Measurements from ENCODE around the gene GRIFIN. TPM values are rescaled to one million over a fixed set of nuclear protein-coding genes. Genes with fewer than 3 reads are reported as not detected.
A peak's percentile ranks its signal among the peaks of the same experiment; 100 is the strongest.

The GRIFIN gene
- total RNA-seq, 2 experiments from 2014 or later: not detected

DNA sequence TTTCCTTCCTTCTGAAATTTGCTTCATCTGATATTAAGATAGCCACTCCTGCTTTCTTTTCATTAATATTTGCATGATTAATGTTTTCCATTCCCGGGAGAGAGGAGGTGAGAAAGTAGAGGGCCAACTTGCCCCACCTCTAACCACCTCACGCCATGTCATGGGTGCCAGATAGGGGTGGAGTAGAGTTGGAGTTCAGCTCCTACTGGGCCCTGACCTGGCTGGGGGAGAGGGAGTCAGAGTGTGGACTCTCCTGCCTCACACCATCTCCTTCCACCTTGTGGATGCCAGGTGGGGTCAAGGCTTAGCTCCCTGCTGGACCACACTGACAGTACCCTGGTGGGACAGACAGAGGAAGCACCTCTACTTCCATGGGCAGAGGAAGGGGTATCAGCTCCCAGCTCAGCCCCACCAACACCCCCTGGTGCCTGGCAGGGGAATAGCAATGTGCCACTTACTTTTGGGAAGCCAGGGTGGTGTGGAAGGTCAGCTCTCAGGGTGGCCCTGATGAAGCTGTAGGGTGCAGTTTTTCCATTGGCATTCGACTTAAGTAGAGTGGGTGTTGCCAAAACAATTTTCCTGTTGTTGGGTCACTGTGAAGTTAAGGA, 44.8 kb downstream of the GRIFIN start:
- no peak overlapping the region for H3K4me2 ChIP-seq (ENCODE audit: low read length)
- no peaks in the 10 kb centered on the region for H3K4me1 ChIP-seq (ENCODE audit: insufficient read depth, low read length, poor library complexity, severe bottlenecking)
- H3K9me3 ChIP-seq (ENCODE audit: low read length): no peaks in the 10 kb centered on the region
- peak; percentile 26 for DNase-seq (ENCODE audit: low spot score)
- no TSS peak for BruUV-seq (replicated peaks)
- no peak overlapping the region for H3K4me3 ChIP-seq (ENCODE audit: low read depth, low read length, poor library complexity, severe bottlenecking)
- TF ChIP-seq, protein P1, sequence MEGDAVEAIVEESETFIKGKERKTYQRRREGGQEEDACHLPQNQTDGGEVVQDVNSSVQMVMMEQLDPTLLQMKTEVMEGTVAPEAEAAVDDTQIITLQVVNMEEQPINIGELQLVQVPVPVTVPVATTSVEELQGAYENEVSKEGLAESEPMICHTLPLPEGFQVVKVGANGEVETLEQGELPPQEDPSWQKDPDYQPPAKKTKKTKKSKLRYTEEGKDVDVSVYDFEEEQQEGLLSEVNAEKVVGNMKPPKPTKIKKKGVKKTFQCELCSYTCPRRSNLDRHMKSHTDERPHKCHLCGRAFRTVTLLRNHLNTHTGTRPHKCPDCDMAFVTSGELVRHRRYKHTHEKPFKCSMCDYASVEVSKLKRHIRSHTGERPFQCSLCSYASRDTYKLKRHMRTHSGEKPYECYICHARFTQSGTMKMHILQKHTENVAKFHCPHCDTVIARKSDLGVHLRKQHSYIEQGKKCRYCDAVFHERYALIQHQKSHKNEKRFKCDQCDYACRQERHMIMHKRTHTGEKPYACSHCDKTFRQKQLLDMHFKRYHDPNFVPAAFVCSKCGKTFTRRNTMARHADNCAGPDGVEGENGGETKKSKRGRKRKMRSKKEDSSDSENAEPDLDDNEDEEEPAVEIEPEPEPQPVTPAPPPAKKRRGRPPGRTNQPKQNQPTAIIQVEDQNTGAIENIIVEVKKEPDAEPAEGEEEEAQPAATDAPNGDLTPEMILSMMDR (conservative IDR thresholded peaks at IDR 0.05; ENCODE audit: low read length): peak; percentile 78
- no peak for TF ChIP-seq EZH2phosphoT487 (IDR thresholded peaks at IDR 0.05; ENCODE audit: borderline replicate concordance, low read depth, low read length)
- H3K9me2 ChIP-seq (ENCODE audit: insufficient read depth, low read length): no peaks in the 10 kb centered on the region
- ChIA-PET POLR2A (interaction anchor here (0.6 to 1.0 kb wide), 2 partner anchors 10 to 23 kb away, joined by 4 to 5 read pairs; no protein-coding TSS in a partner anchor), CTCF (ENCODE audit: unreplicated experiment) (interaction anchor here (0.6 kb wide), 1 partner anchor 1319 kb away, joined by 4 read pairs; no protein-coding TSS in a partner anchor)
- peaks cover 6% of the 10 kb centered on the region; the same call in 1 of the 2 replicates for H3K36me3 ChIP-seq (ENCODE audit: insufficient read depth, low read length)
- H3K79me2 ChIP-seq (ENCODE audit: insufficient read depth, low read depth, low read length): no peaks in the 10 kb centered on the region
- intact Hi-C loops (cut with micrococcal nuclease; ENCODE audit: unreplicated experiment): loop anchor here (1.0 kb wide), 1 partner anchor 27 kb away; no protein-coding TSS in a partner anchor
- no peak overlapping the region for H3K27ac ChIP-seq (ENCODE audit: low read depth, low read length, poor library complexity, severe bottlenecking)
- no peaks in the 10 kb centered on the region for H4K20me1 ChIP-seq (ENCODE audit: insufficient read depth, low read length)
- no peak overlapping the region for H2AFZ ChIP-seq (ENCODE audit: low read length)

DNA sequence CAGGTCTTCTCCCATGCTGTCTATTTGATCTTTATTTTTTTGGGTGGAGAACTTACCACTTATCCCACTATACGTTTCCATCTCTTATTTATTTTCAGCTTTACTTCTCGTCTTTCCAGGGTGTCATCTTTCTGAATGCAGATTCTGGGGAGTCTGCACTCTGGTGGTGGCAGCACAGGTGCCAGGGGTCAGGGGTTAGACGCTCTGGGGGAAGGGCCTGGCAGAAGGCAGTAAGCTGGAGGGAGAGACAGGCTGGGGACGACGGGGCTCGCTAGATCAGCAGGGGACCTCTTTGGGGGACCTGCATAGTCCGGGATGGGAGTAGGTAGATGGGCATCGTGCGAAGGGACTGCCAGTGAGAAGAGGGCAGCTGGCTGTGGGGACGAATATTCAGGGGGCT, 50.4 kb downstream of the GRIFIN start:
- H2AFZ ChIP-seq (ENCODE audit: low read length): no peak overlapping the region
- intact Hi-C loops (cut with micrococcal nuclease; ENCODE audit: unreplicated experiment): loop anchor here (1.0 kb wide), 1 partner anchor 19 kb away; no protein-coding TSS in a partner anchor
- ChIA-PET POLR2A (interaction anchor here (0.6 to 1.7 kb wide), 4 partner anchors 13 to 141 kb away, joined by 3 to 8 read pairs (median 4); no protein-coding TSS in a partner anchor), CTCF (ENCODE audit: unreplicated experiment) (interaction anchor here (0.6 kb wide), 1 partner anchor 216 kb away, joined by 4 read pairs; no protein-coding TSS in a partner anchor)
- H3K4me3 ChIP-seq (ENCODE audit: low read depth, low read length, poor library complexity, severe bottlenecking): no peak overlapping the region
- H3K4me1 ChIP-seq (ENCODE audit: insufficient read depth, low read length, poor library complexity, severe bottlenecking): peaks cover 13% of the 10 kb centered on the region
- no peaks in the 10 kb centered on the region for H3K9me2 ChIP-seq (ENCODE audit: insufficient read depth, low read length)
- H3K36me3 ChIP-seq (ENCODE audit: insufficient read depth, low read length): no peaks in the 10 kb centered on the region
- H3K4me2 ChIP-seq (ENCODE audit: low read length): peak overlapping the region; percentile 53
- DNase-seq (ENCODE audit: low spot score): peak; percentile 29
- H3K79me2 ChIP-seq (ENCODE audit: insufficient read depth, low read depth, low read length): no peaks in the 10 kb centered on the region
- H3K27ac ChIP-seq (ENCODE audit: low read depth, low read length, poor library complexity, severe bottlenecking): no peak overlapping the region
- H4K20me1 ChIP-seq (ENCODE audit: insufficient read depth, low read length): no peaks in the 10 kb centered on the region
- no peaks in the 10 kb centered on the region for H3K9me3 ChIP-seq (ENCODE audit: low read length)
- BruUV-seq (replicated peaks): no TSS peak
- TF ChIP-seq, protein P1 (conservative IDR thresholded peaks at IDR 0.05; ENCODE audit: low read length): no peak
- no peak for TF ChIP-seq EZH2phosphoT487 (IDR thresholded peaks at IDR 0.05; ENCODE audit: borderline replicate concordance, low read depth, low read length)

Other genes starting within 250 kb of the GRIFIN start
- gene MAD1L1, start 243.5 kb downstream of the GRIFIN start, total RNA-seq (2014; rRNA removed; shearing (Covaris generic)): 65.3 and 125 TPM in 2 replicates
- gene MAD1L1, start 243.5 kb downstream of the GRIFIN start, total RNA-seq (2022): 58.3 and 60.9 TPM in 2 replicates
- gene MRM2, start 234.2 kb downstream of the GRIFIN start, total RNA-seq (2014; rRNA removed; shearing (Covaris generic)): 45.1 and 49.3 TPM in 2 replicates
- 45.1 and 52.3 TPM in 2 replicates for gene MRM2, start 234.2 kb downstream of the GRIFIN start, total RNA-seq (2022)
- 117 and 124 TPM in 2 replicates for gene NUDT1, start 234.2 kb downstream of the GRIFIN start, total RNA-seq (2014; rRNA removed; shearing (Covaris generic))
- 78.2 and 88.4 TPM in 2 replicates for gene NUDT1, start 234.2 kb downstream of the GRIFIN start, total RNA-seq (2022)
- 4.3 and 12.1 TPM in 2 replicates for gene SNX8, start 162.0 kb downstream of the GRIFIN start, total RNA-seq (2014; rRNA removed; shearing (Covaris generic))
- 42.0 and 50.2 TPM in 2 replicates for gene SNX8, start 162.0 kb downstream of the GRIFIN start, total RNA-seq (2022)
- gene EIF3B, start 121.6 kb downstream of the GRIFIN start, total RNA-seq (2014; rRNA removed; shearing (Covaris generic)): 181 and 241 TPM in 2 replicates
- 201 and 225 TPM in 2 replicates for gene EIF3B, start 121.6 kb downstream of the GRIFIN start, total RNA-seq (2022)
- gene CHST12, start 72.8 kb downstream of the GRIFIN start, total RNA-seq (2014; rRNA removed; shearing (Covaris generic)): 3.1 and 3.9 TPM in 2 replicates
- 41.2 and 43.4 TPM in 2 replicates for gene CHST12, start 72.8 kb downstream of the GRIFIN start, total RNA-seq (2022)
- 1.2 and 2.3 TPM in 2 replicates for gene LFNG, start 43.4 kb upstream of the GRIFIN start, total RNA-seq (2014; rRNA removed; shearing (Covaris generic))
- gene LFNG, start 43.4 kb upstream of the GRIFIN start, total RNA-seq (2022): 1.2 and 2.1 TPM in 2 replicates
- 50.8 and 52.0 TPM in 2 replicates for gene BRAT1, start 79.1 kb upstream of the GRIFIN start, total RNA-seq (2014; rRNA removed; shearing (Covaris generic))
- gene BRAT1, start 79.1 kb upstream of the GRIFIN start, total RNA-seq (2022): 42.2 and 44.7 TPM in 2 replicates
- 3.9 and 6.6 TPM in 2 replicates for gene IQCE, start 82.6 kb upstream of the GRIFIN start, total RNA-seq (2014; rRNA removed; shearing (Covaris generic))
- 6.2 and 8.6 TPM in 2 replicates for gene IQCE, start 82.6 kb upstream of the GRIFIN start, total RNA-seq (2022)
- 17.9 and 23.8 TPM in 2 replicates for gene TTYH3, start 155.6 kb upstream of the GRIFIN start, total RNA-seq (2014; rRNA removed; shearing (Covaris generic))
- 54.8 and 63.6 TPM in 2 replicates for gene TTYH3, start 155.6 kb upstream of the GRIFIN start, total RNA-seq (2022)
- 1.4 and 1.7 TPM in 2 replicates for gene AMZ1, start 211.8 kb upstream of the GRIFIN start, total RNA-seq (2014; rRNA removed; shearing (Covaris generic))
- 2.7 and 2.9 TPM in 2 replicates for gene AMZ1, start 211.8 kb upstream of the GRIFIN start, total RNA-seq (2022)